GM23248 (cell line): ENCODE results near the gene OOSP2.
"Not testable (repeated sequence)": the region's sequence is repeated elsewhere in the genome, so short reads cannot be mapped to it uniquely, and the experiment has no call there.

Experiments used
- EZH2 ChIP-seq: fragments of 200-600 bp; sonication (generic); IDR thresholded peaks from 2 replicates; pipeline ENCODE4 v1.6.1; 2018; ENCODE audit warnings: antibody characterized with exemption, mild to moderate bottlenecking; ENCODE audit not compliant: insufficient read depth, poor library complexity, severe bottlenecking
- EZH2phosphoT487 ChIP-seq: fragments of 200-600 bp; sonication (generic); IDR thresholded peaks from 2 replicates; pipeline ENCODE4 v1.6.1; 2018; ENCODE audit warnings: antibody characterized with exemption, moderate library complexity, mild to moderate bottlenecking, low read depth; ENCODE audit not compliant: insufficient read depth

- not testable (repeated sequence) for TF ChIP-seq EZH2, EZH2phosphoT487
Observed at GRCh38 chr11:60050422-60050821, 10.2 kb downstream of the OOSP2 start.
